ENCODE measurements around the gene MAPKAP1. TPM values are rescaled to one million over a fixed set of nuclear protein-coding genes. Genes with fewer than 3 reads are reported as not detected.

Gene MAPKAP1
- total and polyA plus RNA-seq, 4 donors: 32.2 to 58.4 (median 56.1) TPM

DNA sequence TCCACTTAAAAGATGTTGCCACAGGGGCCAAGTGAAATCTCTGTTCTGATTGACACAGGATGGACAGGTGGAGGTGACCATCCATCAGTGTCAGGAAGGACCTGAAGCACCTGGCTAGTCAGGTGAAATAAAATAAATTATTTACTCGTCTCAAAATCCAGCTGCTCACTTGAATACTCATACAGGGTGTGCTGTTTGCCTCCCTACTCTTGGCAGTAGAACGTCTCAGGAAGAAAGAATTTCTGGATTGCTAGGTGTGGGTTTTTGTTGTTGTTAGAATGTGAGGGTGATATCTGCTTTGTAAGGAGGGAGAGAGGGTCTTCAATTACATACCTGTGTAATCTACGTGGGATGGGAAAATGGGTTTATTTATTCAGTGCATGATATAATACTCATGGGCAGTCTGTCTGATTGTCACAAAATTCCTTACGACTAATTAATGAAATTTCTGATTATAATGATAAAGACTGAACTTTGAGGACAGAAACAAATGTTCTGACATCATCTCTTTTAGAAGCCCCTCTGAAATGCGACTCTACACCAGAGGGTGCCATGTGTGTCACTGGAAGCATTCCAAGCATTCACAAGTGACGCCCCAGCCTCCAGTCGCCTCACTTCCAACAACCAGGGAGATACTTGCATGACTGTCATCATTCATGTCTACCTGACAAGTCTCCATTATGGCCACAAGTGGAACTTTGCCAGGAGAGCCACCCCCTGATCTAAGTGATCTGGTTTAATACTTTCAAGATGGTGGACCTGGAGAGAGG is 227.0 kb downstream of the MAPKAP1 start:
- no peak for ATAC-seq (ENCODE audit: low FRiP score)
- no peaks in the 10 kb centered on the region for H3K9me3 ChIP-seq (ENCODE audit: control insufficient read depth, low read length)
- H3K4me1 ChIP-seq (ENCODE audit: control insufficient read depth in 1 of 2, insufficient read depth in 2 of 2, low read length in 2 of 2): no peaks in the 10 kb centered on the region
- H3K4me3 ChIP-seq (ENCODE audit: low read length in 2 of 2): no peak overlapping the region
- H3K27me3 ChIP-seq (ENCODE audit: control insufficient read depth in 1 of 2, insufficient read depth in 2 of 2, low read length in 1 of 2): no peaks in the 10 kb centered on the region
- WGBS, 2 donors: 94 to 95% methylated on average over 7 of the region's 7 CpGs
- intact Hi-C loops (cut with DNase I): no loop called here
- DNase-seq: no peak
- H3K27ac ChIP-seq (ENCODE audit: low read depth in 1 of 2, low read length in 2 of 2): no peak overlapping the region
- H3K36me3 ChIP-seq (ENCODE audit: control insufficient read depth in 1 of 2, insufficient read depth in 2 of 2, low read length in 1 of 2): peaks cover 0 to 7% of the 10 kb centered on the region in 2 donors

- Histone ChIP-seq H3K27me3 (ENCODE audit: control insufficient read depth in 1 of 2, insufficient read depth in 2 of 2, low read length in 1 of 2) (no peaks in the 10 kb centered on the region), H3K27ac (ENCODE audit: low read depth in 1 of 2, low read length in 2 of 2) (no peak overlapping the region), H3K36me3 (ENCODE audit: control insufficient read depth in 1 of 2, insufficient read depth in 2 of 2, low read length in 1 of 2) (peaks cover 0 to 7% of the 10 kb centered on the region in 2 donors), H3K4me1 (ENCODE audit: control insufficient read depth in 1 of 2, insufficient read depth in 2 of 2, low read length in 2 of 2) (peaks cover 0 to 9% of the 10 kb centered on the region in 2 donors), H3K9me3 (ENCODE audit: control insufficient read depth, low read length) (no peaks in the 10 kb centered on the region), H3K4me3 (ENCODE audit: low read length in 2 of 2) (no peak overlapping the region)
- ATAC-seq (ENCODE audit: low FRiP score) (no peak), DNase-seq (no peak)
- intact Hi-C loops (cut with DNase I): no loop called here
- 97% methylated on average over 5 of the region's 5 CpGs for WGBS, 2 donors
These were observed 229.9 kb downstream of the MAPKAP1 start for GRCh38 chr9:125477089-125477544.

DNA sequence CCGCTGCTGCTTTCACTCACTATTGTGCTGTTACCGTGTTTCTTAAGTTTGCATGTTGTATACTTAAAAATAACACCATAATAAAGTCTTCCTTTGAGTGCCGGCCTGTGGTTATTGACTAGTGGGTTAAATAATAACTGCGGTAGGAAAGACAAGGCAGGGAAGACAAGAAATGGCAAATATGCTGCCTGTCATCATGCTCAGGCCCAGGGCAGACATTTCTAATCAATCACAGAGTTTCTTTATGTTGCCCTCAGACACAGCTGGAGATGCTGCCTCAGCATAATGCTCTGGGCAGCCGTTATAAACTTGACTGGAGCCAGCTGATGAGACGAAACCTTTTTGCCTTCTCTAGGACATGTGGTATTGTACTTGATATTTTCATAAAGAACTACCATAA is 230.4 kb downstream of the MAPKAP1 start:
- Histone ChIP-seq H3K27me3 (ENCODE audit: control insufficient read depth in 1 of 2, insufficient read depth in 2 of 2, low read length in 1 of 2) (no peaks in the 10 kb centered on the region), H3K4me1 (ENCODE audit: control insufficient read depth in 1 of 2, insufficient read depth in 2 of 2, low read length in 2 of 2) (peaks cover 0 to 9% of the 10 kb centered on the region in 2 donors), H3K4me3 (ENCODE audit: low read length in 2 of 2) (no peak overlapping the region), H3K9me3 (ENCODE audit: control insufficient read depth, low read length) (no peaks in the 10 kb centered on the region), H3K27ac (ENCODE audit: low read depth in 1 of 2, low read length in 2 of 2) (no peak overlapping the region), H3K36me3 (ENCODE audit: control insufficient read depth in 1 of 2, insufficient read depth in 2 of 2, low read length in 1 of 2) (peaks cover 0 to 7% of the 10 kb centered on the region in 2 donors)
- DNase-seq (no peak), ATAC-seq (ENCODE audit: low FRiP score) (no peak)
- 97% methylated on average over 6 of the region's 6 CpGs for WGBS, 2 donors
- intact Hi-C loops (cut with DNase I): no loop called here

DNA sequence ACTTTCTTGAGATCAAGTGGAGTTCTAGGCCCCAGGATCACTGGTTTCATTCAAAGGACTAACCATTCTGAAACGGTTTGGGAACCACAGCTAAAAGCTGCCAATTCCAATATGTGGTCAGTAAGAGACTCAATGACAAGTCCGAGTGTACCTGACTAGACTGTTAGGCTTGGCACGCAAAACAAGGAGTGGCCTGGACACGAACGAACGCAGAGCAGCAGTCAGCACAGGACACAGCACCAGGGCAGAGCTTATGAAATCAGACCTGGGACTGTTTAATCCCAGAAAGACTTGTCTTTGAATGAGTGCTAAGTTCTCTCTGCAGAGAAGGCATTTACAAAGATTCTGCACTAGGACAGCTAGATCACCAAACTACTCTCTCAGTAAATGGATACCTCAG is 231.6 kb downstream of the MAPKAP1 start:
- intact Hi-C loops (cut with DNase I): no loop called here
- Histone ChIP-seq H3K4me3 (ENCODE audit: low read length in 2 of 2) (no peak overlapping the region), H3K9me3 (ENCODE audit: control insufficient read depth, low read length) (no peaks in the 10 kb centered on the region), H3K36me3 (ENCODE audit: control insufficient read depth in 1 of 2, insufficient read depth in 2 of 2, low read length in 1 of 2) (peaks cover 0 to 7% of the 10 kb centered on the region in 2 donors), H3K4me1 (ENCODE audit: control insufficient read depth in 1 of 2, insufficient read depth in 2 of 2, low read length in 2 of 2) (peaks cover 0 to 9% of the 10 kb centered on the region in 2 donors), H3K27ac (ENCODE audit: low read depth in 1 of 2, low read length in 2 of 2) (no peak overlapping the region), H3K27me3 (ENCODE audit: control insufficient read depth in 1 of 2, insufficient read depth in 2 of 2, low read length in 1 of 2) (no peaks in the 10 kb centered on the region)
- no peak for DNase-seq
- no peak for ATAC-seq (ENCODE audit: low FRiP score)
- 94 to 95% methylated on average over 6 of the region's 6 CpGs for WGBS, 2 donors

GRCh38 chr9:125472926-125473701 is 233.9 kb downstream of the MAPKAP1 start:
- Histone ChIP-seq H3K4me1 (ENCODE audit: control insufficient read depth in 1 of 2, insufficient read depth in 2 of 2, low read length in 2 of 2) (peaks cover 0 to 9% of the 10 kb centered on the region in 2 donors), H3K9me3 (ENCODE audit: control insufficient read depth, low read length) (no peaks in the 10 kb centered on the region), H3K27me3 (ENCODE audit: control insufficient read depth in 1 of 2, insufficient read depth in 2 of 2, low read length in 1 of 2) (no peaks in the 10 kb centered on the region), H3K36me3 (ENCODE audit: control insufficient read depth in 1 of 2, insufficient read depth in 2 of 2, low read length in 1 of 2) (peaks cover 0 to 5% of the 10 kb centered on the region in 2 donors), H3K4me3 (ENCODE audit: low read length in 2 of 2) (no peak overlapping the region), H3K27ac (ENCODE audit: low read depth in 1 of 2, low read length in 2 of 2) (no peak overlapping the region)
- ATAC-seq (ENCODE audit: low FRiP score) (peak; percentile 53), DNase-seq (peak in 1 of 2 donors; percentile 49)
- intact Hi-C loops (cut with DNase I): no loop called here
- WGBS, 2 donors: 29 to 31% methylated on average over 10 to 11 of the region's 11 CpGs

- intact Hi-C loops (cut with DNase I): no loop called here
- WGBS, 2 donors: 7 to 13% methylated on average over 4 of the region's 4 CpGs
These were observed 234.5 kb downstream of the MAPKAP1 start for GRCh38 chr9:125472562-125472925.

GRCh38 chr9:125470767-125471580 is 236.0 kb downstream of the MAPKAP1 start:
- Histone ChIP-seq H3K4me1 (ENCODE audit: control insufficient read depth in 1 of 2, insufficient read depth in 2 of 2, low read length in 2 of 2) (peaks cover 0 to 9% of the 10 kb centered on the region in 2 donors), H3K9me3 (ENCODE audit: control insufficient read depth, low read length) (no peaks in the 10 kb centered on the region), H3K27ac (ENCODE audit: low read depth in 1 of 2, low read length in 2 of 2) (no peak overlapping the region), H3K36me3 (ENCODE audit: control insufficient read depth in 1 of 2, insufficient read depth in 2 of 2, low read length in 1 of 2) (peaks cover 0 to 2% of the 10 kb centered on the region in 2 donors), H3K27me3 (ENCODE audit: control insufficient read depth in 1 of 2, insufficient read depth in 2 of 2, low read length in 1 of 2) (no peaks in the 10 kb centered on the region), H3K4me3 (ENCODE audit: low read length in 2 of 2) (no peak overlapping the region)
- 96 to 97% methylated on average over 14 of the region's 14 CpGs for WGBS, 2 donors
- intact Hi-C loops (cut with DNase I): no loop called here
- no peak for ATAC-seq (ENCODE audit: low FRiP score)
- DNase-seq: no peak

More at GRCh38 chr9:125472562-125472925, 234.5 kb downstream of the MAPKAP1 start:
- Histone ChIP-seq H3K36me3 (ENCODE audit: control insufficient read depth in 1 of 2, insufficient read depth in 2 of 2, low read length in 1 of 2) (peaks cover 0 to 3% of the 10 kb centered on the region in 2 donors), H3K27me3 (ENCODE audit: control insufficient read depth in 1 of 2, insufficient read depth in 2 of 2, low read length in 1 of 2) (no peaks in the 10 kb centered on the region), H3K27ac (ENCODE audit: low read depth in 1 of 2, low read length in 2 of 2) (no peak overlapping the region), H3K4me1 (ENCODE audit: control insufficient read depth in 1 of 2, insufficient read depth in 2 of 2, low read length in 2 of 2) (peaks cover 0 to 9% of the 10 kb centered on the region in 2 donors), H3K4me3 (ENCODE audit: low read length in 2 of 2) (no peak overlapping the region), H3K9me3 (ENCODE audit: control insufficient read depth, low read length) (no peaks in the 10 kb centered on the region)
- ATAC-seq (ENCODE audit: low FRiP score) (no peak), DNase-seq (no peak)

DNA sequence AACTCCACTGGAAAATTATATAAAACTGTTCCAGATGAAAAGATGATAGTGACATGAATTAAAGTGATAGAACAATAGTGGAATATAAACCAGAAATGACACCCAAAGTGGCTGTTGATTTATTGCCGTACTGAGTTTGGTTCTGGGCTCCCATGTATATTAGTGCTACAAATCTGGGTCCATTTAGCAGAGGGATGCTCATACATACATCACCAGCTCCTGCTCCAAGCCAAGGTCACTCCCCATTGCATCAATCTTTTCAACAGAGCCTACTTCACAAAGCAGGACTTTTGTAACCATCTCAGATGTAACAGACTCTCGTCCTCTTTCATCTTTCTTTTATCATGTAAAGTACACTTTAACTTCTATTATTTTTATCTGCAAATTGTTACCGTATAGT is 236.8 kb downstream of the MAPKAP1 start:
- peaks cover 0 to 2% of the 10 kb centered on the region in 2 donors for H3K36me3 ChIP-seq (ENCODE audit: control insufficient read depth in 1 of 2, insufficient read depth in 2 of 2, low read length in 1 of 2)
- ATAC-seq (ENCODE audit: low FRiP score): no peak
- H3K4me1 ChIP-seq (ENCODE audit: control insufficient read depth in 1 of 2, insufficient read depth in 2 of 2, low read length in 2 of 2): peaks cover 0 to 9% of the 10 kb centered on the region in 2 donors
- H3K27ac ChIP-seq (ENCODE audit: low read depth in 1 of 2, low read length in 2 of 2): no peak overlapping the region
- intact Hi-C loops (cut with DNase I): no loop called here
- H3K9me3 ChIP-seq (ENCODE audit: control insufficient read depth, low read length): no peaks in the 10 kb centered on the region
- whole genome bisulfite sequencing, 2 donors: 94 to 97% methylated on average over 3 of the region's 3 CpGs
- DNase-seq: no peak
- no peaks in the 10 kb centered on the region for H3K27me3 ChIP-seq (ENCODE audit: control insufficient read depth in 1 of 2, insufficient read depth in 2 of 2, low read length in 1 of 2)
- H3K4me3 ChIP-seq (ENCODE audit: low read length in 2 of 2): no peak overlapping the region

Data from aorta (tissue), 5 donors.